ENCODE results near the gene GABRB3. TPM values are rescaled to one million over a fixed set of nuclear protein-coding genes. Genes with fewer than 3 reads are reported as not detected.

GABRB3 gene
- total and polyA plus RNA-seq, 2 donors (not counting 3 experiments of a cell fraction or from before 2014, with no cell fraction given): 0.03 TPM; not detected in 1

DNA sequence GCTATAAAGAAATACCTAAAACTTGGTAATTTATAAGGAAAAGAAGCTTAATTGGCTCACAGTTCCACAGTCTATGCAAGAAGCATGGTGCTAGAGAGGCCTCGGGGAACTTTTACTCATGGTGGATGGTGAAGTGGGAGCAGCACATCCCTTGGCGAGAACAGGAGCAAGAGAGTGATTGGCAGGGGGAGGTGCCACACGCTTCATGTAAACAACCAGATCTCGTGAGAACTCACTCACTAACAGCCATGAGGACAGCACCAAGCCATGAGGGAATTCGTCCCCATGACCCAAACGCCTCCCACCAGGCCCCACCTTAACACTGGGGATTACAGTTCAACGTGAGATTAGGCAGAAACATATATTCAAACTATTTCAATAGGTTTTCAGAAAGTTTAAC, 28.0 kb downstream of the GABRB3 start:
- intact Hi-C loops (cut with micrococcal nuclease): no loop called here

DNA sequence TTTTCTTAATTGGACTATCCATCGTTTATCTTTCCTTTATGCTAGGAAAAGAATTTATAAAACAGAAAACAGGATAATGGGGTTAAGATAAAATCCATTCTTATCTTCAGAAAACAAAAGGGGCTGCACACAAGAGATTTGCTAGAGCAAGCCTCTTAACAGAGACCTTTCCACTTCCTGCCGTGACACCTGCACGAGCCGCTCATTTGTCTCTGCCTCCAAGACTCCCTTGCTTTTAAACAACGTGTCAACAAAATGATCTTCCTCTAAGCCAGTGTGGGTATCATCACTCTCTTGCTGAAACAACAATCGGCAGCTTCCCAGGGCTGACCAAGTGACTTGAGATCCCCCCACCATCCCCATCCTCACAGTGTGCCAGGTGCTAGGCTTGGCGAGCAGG, 33.1 kb downstream of the GABRB3 start:
- FAIRE-seq (no peak), DNase-seq (ENCODE audit: low read depth, low spot score) (no peak)
- H3K9me3 ChIP-seq (replicated peaks; ENCODE audit: control insufficient read depth, insufficient read depth, low read length): peaks cover 10% of the 10 kb centered on the region
- H3K4me1 ChIP-seq (ENCODE audit: control insufficient read depth, extremely low read depth, insufficient read depth, low read length): no peaks in the 10 kb centered on the region
- ChIA-PET CTCF (no interaction called here), POLR2A (no interaction called here)
- H3K36me3 ChIP-seq (ENCODE audit: control insufficient read depth in 2 of 2, extremely low read depth in 1 of 2, insufficient read depth in 2 of 2, low read length in 2 of 2): no peaks in the 10 kb centered on the region
- dilution Hi-C loops (cut with MboI; ENCODE audit: extremely low pct_ligation_motif_present, low sequenced_read_pairs): no loop called here
- intact Hi-C loops (cut with micrococcal nuclease): no loop called here
- H3K4me3 ChIP-seq (replicated peaks in 1 of 3; ENCODE audit: insufficient read depth in 1 of 3, low read depth in 1 of 3, low read length in 3 of 3): no peak overlapping the region
- no TSS peak for BruUV-seq (replicated peaks)
- no peaks in the 10 kb centered on the region for H3K79me2 ChIP-seq (ENCODE audit: control insufficient read depth, insufficient read depth, low read length)
- no peaks in the 10 kb centered on the region for H3K9me1 ChIP-seq (replicated peaks; ENCODE audit: control insufficient read depth, extremely low read depth, insufficient read depth, low read length)
- no peak overlapping the region for H3K27ac ChIP-seq (ENCODE audit: insufficient read depth, low read depth, low read length)
- H2AFZ ChIP-seq (ENCODE audit: low read depth, low read length): no peak overlapping the region
- H3K27me3 ChIP-seq (ENCODE audit: control insufficient read depth in 2 of 2, insufficient read depth in 2 of 2, low read length in 2 of 2): no peaks in the 10 kb centered on the region
- H4K20me1 ChIP-seq (replicated peaks; ENCODE audit: control insufficient read depth, extremely low read depth, insufficient read depth, low read length): no peaks in the 10 kb centered on the region
- H3K4me2 ChIP-seq (ENCODE audit: insufficient read depth, low read length): no peak overlapping the region
- TF ChIP-seq EZH2 (IDR thresholded peaks at IDR 0.05; ENCODE audit: borderline replicate concordance, low read depth, low read length, severe bottlenecking): no peak
- no peak for TF ChIP-seq GATA2 (IDR thresholded peaks at IDR 0.05; ENCODE audit: insufficient read depth, insufficient read length, low read depth, low read length)
- TF ChIP-seq, protein P1, sequence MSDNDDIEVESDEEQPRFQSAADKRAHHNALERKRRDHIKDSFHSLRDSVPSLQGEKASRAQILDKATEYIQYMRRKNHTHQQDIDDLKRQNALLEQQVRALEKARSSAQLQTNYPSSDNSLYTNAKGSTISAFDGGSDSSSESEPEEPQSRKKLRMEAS (IDR thresholded peaks at IDR 0.05; ENCODE audit: insufficient read depth, insufficient read length): no peak
- TF ChIP-seq, protein P2, sequence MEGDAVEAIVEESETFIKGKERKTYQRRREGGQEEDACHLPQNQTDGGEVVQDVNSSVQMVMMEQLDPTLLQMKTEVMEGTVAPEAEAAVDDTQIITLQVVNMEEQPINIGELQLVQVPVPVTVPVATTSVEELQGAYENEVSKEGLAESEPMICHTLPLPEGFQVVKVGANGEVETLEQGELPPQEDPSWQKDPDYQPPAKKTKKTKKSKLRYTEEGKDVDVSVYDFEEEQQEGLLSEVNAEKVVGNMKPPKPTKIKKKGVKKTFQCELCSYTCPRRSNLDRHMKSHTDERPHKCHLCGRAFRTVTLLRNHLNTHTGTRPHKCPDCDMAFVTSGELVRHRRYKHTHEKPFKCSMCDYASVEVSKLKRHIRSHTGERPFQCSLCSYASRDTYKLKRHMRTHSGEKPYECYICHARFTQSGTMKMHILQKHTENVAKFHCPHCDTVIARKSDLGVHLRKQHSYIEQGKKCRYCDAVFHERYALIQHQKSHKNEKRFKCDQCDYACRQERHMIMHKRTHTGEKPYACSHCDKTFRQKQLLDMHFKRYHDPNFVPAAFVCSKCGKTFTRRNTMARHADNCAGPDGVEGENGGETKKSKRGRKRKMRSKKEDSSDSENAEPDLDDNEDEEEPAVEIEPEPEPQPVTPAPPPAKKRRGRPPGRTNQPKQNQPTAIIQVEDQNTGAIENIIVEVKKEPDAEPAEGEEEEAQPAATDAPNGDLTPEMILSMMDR (IDR thresholded peaks at IDR 0.05; ENCODE audit: extremely low read depth in 1 of 2, insufficient read depth in 1 of 2, low read depth in 1 of 2, low read length in 2 of 2): no peak
- TF ChIP-seq FOS (IDR thresholded peaks at IDR 0.05; ENCODE audit: borderline replicate concordance, insufficient read depth, low read length): no peak
- TF ChIP-seq POLR2AphosphoS5 (IDR thresholded peaks at IDR 0.05; ENCODE audit: insufficient read depth, low read depth, low read length): no peak
- TF ChIP-seq JUN (IDR thresholded peaks at IDR 0.05; ENCODE audit: borderline replicate concordance, insufficient read depth, insufficient read length, low read depth): no peak
- TF ChIP-seq MYC (IDR thresholded peaks at IDR 0.05; ENCODE audit: low read depth, low read length): no peak
- no peak for TF ChIP-seq POLR2A (IDR thresholded peaks at IDR 0.05; ENCODE audit: low read depth, low read length)
- H3K9ac ChIP-seq (replicated peaks; ENCODE audit: extremely low read depth, insufficient read depth, low read length): no peak overlapping the region

More for the DNA sequence above, 28.0 kb downstream of the GABRB3 start:
- CTCF ChIA-PET: interaction anchor here (1.0 kb wide), 1 partner anchor 14 kb away, joined by 3 read pairs; no protein-coding TSS in a partner anchor
- FAIRE-seq: no peak
- no peak overlapping the region for H3K27ac ChIP-seq (ENCODE audit: insufficient read depth, low read depth, low read length)
- no peaks in the 10 kb centered on the region for H3K4me1 ChIP-seq (ENCODE audit: control insufficient read depth, extremely low read depth, insufficient read depth, low read length)
- TF ChIP-seq, protein P1 (IDR thresholded peaks at IDR 0.05; ENCODE audit: insufficient read depth, insufficient read length): no peak
- TF ChIP-seq, protein P2 (IDR thresholded peaks at IDR 0.05; ENCODE audit: extremely low read depth in 1 of 2, insufficient read depth in 1 of 2, low read depth in 1 of 2, low read length in 2 of 2): no peak
- no peak for TF ChIP-seq POLR2AphosphoS5 (IDR thresholded peaks at IDR 0.05; ENCODE audit: insufficient read depth, low read depth, low read length)
- H3K36me3 ChIP-seq (ENCODE audit: control insufficient read depth in 2 of 2, extremely low read depth in 1 of 2, insufficient read depth in 2 of 2, low read length in 2 of 2): no peaks in the 10 kb centered on the region
- no peak overlapping the region for H3K4me2 ChIP-seq (ENCODE audit: insufficient read depth, low read length)
- no peak overlapping the region for H3K4me3 ChIP-seq (replicated peaks in 1 of 3; ENCODE audit: insufficient read depth in 1 of 3, low read depth in 1 of 3, low read length in 3 of 3)
- no peak overlapping the region for H3K9ac ChIP-seq (replicated peaks; ENCODE audit: extremely low read depth, insufficient read depth, low read length)
- dilution Hi-C loops (cut with MboI; ENCODE audit: extremely low pct_ligation_motif_present, low sequenced_read_pairs): no loop called here
- BruUV-seq (replicated peaks): no TSS peak
- no peak for DNase-seq (ENCODE audit: low read depth, low spot score)
- peaks cover 8% of the 10 kb centered on the region for H3K9me3 ChIP-seq (replicated peaks; ENCODE audit: control insufficient read depth, insufficient read depth, low read length)
- H2AFZ ChIP-seq (ENCODE audit: low read depth, low read length): no peak overlapping the region
- POLR2A ChIA-PET: no interaction called here
- H3K9me1 ChIP-seq (replicated peaks; ENCODE audit: control insufficient read depth, extremely low read depth, insufficient read depth, low read length): no peaks in the 10 kb centered on the region
- H3K27me3 ChIP-seq (ENCODE audit: control insufficient read depth in 2 of 2, insufficient read depth in 2 of 2, low read length in 2 of 2): no peaks in the 10 kb centered on the region
- no peaks in the 10 kb centered on the region for H4K20me1 ChIP-seq (replicated peaks; ENCODE audit: control insufficient read depth, extremely low read depth, insufficient read depth, low read length)
- no peaks in the 10 kb centered on the region for H3K79me2 ChIP-seq (ENCODE audit: control insufficient read depth, insufficient read depth, low read length)

Data from endothelial cell of umbilical vein (primary cell).